ENCODE results near the gene MBTD1. TPM values are rescaled to one million over a fixed set of nuclear protein-coding genes. Genes with fewer than 3 reads are reported as not detected.

MBTD1 gene
- total RNA-seq, 1 donor from 2014 or later, result 17.1 TPM

DNA sequence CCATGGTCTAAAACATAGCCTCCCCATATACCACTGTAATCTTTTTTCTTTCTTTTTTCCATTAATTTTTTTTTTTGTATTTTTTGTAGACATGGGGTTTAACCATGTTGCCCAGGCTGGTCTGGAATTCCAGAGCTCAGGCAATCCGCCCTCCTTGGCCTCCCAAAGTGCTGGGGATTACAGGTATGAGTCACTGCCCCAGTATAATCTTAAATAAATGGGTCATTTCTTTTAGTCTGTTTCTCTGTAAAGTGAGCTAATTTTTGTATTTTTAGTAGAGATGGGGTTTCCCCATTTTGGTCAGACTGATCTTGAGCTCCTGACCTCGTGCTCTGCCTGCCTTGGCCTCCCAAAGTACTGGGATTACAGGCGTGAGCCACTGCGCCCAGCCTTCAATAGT, 112.2 kb downstream of the MBTD1 start:
- no peak for DNase-seq (ENCODE audit: low spot score)

GRCh38 chr17:51144266-51145022, 115.4 kb downstream of the MBTD1 start:
- DNase-seq (ENCODE audit: low spot score), result no peak

DNA sequence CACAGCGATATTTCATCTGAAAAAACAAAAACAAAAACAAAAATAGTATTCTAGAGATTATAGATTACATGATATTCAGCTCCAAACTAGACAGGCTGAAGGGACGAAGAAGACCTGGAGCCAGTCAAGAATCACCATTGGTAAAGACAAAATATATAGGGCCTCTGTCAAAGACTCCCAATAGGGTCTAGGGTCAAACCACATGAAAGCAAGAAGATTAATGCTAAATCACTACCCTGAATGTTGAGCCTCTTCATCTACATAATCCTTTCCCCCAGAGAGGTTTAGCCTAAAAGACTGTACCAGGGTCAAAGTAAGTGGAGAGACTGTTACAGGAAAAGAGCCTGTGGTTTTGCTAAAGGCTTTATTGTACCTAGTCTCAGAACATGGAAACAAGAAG, 117.3 kb downstream of the MBTD1 start:
- no peak for DNase-seq (ENCODE audit: low spot score)

GRCh38 chr17:51135956-51136355, 123.9 kb downstream of the MBTD1 start:
- DNase-seq (ENCODE audit: low spot score), result no peak

- no peak for DNase-seq (ENCODE audit: low spot score)
Measured at GRCh38 chr17:51133365-51133764, 126.5 kb downstream of the MBTD1 start.

- DNase-seq (ENCODE audit: low spot score), result no peak
Measured at GRCh38 chr17:51132964-51133319, 126.9 kb downstream of the MBTD1 start.

DNA sequence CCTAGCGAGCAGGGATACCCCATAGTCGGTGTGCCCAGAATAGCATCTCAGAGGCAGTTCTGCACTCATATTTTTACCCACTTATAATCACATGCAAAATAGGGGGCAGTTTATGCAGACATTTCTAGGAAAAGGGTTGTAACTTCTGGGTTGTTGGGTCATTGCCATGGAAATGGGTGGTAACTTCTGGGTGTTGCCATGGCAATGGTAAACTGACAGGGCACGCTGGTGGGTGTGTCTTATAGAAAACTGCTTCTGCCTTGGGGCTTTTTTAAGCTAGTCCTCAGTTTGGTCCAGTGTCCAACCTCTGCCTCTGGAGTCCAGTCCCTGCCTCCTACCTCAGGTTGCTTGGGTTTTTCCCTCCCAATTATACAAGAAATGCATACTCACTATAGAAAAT, 131.8 kb downstream of the MBTD1 start:
- no peak for DNase-seq (ENCODE audit: low spot score)

Other genes with a start within 250 kb of the MBTD1 start
- gene SPAG9, start 139.2 kb downstream of the MBTD1 start, total RNA-seq, result 77.9 TPM
- gene NME1, start 106.5 kb downstream of the MBTD1 start, total RNA-seq, result 26.5 TPM
- 262 TPM for gene NME2, start 93.6 kb downstream of the MBTD1 start, total RNA-seq
- 17.4 TPM for gene UTP18, start 497 bp upstream of the MBTD1 start, total RNA-seq

Measured in mucosa of gallbladder (tissue), 1 donor.